Measurements from ENCODE around the gene SLC14A1.
"Not testable (repeated sequence)": the region's sequence is repeated elsewhere in the genome, so short reads cannot be mapped to it uniquely, and the experiment has no call there.

The SLC14A1 gene

DNA sequence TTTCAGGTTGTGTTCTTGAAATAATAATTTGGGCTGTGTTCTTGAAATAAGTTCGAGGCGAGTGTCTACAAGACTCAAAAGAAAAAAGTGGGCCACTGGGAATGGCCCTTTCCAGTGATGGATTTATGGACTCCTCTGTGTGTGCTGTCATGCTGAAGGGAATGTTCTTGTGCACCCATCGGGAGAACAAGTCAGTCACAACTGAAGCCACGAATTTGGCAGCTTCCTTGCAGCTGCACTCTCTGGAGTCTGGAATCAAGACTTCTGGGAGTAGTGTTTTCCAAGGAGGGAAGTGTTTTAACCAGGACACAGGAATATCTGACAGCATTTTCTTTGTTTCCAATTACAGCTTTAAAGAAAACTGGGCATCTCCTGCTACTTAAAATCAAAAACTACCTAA lies 620 bp downstream of the SLC14A1 start:
- DNase-seq = no peak

DNA sequence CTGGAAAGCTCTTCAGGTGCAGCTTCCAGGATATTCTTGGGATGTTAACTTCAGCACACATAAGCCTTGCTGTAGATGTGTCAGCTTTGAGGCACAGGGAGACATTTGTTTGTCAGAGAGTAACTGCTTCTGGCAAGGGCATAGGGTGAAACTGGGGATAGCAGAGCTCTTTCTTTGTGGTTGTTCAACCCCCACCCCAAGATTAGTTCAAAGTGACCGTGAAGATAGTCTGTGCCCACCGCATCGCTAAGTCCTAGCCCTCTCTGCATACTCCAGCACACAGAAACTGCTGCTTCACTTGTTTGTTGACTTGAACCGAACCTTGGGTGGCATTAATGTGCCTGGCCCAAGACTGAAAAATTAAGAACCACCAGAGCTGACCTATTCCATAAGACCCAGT lies 1.4 kb downstream of the SLC14A1 start:
- no peak for DNase-seq

DNA sequence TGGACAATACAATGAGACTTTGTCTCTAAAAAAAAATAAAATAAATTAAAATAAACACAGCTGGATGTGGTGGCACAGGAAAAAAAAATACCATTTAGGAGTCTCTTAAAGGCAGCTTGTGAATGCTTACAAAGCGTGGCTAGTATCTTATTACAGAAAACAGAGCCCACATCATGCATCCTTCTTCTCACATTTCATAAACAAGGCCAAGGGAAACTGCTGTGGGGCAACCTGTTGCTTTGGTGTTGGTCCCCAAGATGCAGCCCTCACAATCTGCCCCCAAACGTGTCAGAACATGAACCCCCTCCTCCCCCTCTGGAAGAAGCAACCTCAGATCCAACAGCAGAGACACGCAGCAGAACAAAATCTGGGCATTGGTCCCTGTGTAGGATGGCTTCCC lies 2.6 kb downstream of the SLC14A1 start:
- DNase-seq = no peak

DNA sequence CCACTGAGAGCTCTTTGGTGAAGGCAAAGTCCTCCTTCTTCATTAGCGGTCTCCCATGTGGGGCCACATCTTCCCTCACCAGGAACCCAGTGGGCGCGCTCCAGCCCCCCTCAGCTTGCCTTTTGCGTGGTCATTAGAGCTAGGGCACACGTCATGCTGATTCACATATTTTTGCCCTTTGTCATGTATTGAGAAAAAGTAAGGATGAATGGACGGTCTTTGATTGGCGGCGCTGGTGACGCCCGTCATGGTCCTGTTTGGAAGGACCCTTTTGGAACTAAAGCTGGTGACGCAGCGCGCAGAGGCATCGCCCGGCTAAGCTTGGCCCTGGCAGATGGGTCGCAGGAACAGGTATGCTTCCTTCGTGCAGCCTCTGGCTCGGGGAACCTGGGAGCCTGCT lies 3.1 kb downstream of the SLC14A1 start:
- no peak for DNase-seq

DNA sequence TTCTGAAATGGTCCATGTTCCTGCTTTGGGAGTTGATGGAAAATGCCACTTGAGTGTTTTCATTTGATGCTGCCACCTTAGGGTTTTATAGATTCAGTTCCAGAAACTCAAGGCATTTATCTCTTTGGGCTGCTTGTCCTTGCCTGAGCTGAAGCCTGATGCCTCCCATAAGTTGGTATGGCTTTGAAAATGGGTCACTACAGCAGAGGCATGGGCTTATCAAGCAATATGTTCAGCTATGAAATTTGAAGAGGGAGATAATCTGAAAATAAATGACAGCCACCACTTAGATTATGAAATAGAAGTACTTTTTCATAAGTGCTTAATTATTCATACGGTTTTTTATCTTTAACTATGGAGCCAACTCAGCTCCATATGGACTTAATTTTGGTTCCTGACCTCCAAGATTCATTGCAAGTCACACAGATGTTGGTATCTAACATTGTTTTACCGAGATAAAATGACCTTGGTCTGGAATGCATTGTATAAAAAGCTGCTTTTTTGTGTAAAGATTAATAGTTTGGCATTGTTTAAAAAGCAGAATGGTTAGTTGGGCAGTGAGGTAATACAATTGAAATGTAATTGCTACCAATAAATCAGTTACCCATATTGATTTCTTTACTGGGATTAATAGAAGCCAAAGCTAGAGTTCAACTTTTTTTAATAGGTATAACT lies 4.5 kb downstream of the SLC14A1 start:
- DNase-seq = no peak

DNA sequence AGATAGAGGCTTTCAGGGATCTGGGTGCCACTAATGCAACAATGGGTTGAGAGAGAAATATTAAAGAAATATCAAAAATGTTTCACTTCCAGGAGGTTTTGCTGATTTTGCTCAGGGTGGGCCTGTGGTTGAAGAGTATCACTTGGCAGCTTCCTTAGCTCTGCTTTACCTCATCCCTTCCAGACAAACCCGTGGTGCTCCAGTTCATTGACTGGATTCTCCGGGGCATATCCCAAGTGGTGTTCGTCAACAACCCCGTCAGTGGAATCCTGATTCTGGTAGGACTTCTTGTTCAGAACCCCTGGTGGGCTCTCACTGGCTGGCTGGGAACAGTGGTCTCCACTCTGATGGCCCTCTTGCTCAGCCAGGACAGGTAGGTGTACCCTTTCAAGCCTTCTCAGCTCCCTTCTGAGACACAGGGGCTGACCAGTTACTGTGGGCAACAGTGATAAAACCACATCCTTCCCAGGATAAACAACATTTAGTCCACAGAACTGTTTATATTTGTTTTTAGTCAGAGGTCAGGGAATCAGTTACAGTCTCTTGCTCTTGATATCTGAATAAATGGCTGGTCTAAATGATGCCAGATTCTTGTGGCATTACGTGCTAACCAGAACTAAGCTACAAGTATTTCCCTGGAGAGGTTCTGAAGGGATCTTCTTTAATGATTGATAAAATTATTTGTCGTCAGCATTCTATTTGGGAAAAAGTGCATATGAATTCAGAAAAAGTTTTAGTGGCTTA lies 7.0 kb downstream of the SLC14A1 start:
- DNase-seq = no peak

DNA sequence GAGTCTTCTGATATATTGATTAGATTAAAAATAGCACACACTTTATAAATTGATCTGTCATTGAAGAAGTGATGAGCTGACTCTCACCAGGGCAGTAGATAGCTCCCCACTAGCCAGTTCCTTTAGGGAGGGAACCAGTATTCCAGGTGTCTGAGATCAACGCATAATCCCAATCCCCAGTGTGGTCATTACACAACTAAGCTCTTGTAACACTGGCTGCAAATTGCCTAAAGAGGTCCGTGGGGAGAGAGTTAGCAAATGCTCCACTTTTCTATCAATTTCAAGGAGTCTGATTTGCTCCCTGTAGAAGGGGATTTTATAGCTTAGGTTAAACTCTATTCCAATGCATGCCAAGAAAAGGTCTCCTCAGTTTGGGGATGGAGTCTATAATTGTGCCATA lies 7.7 kb downstream of the SLC14A1 start:
- DNase-seq = no peak

DNA sequence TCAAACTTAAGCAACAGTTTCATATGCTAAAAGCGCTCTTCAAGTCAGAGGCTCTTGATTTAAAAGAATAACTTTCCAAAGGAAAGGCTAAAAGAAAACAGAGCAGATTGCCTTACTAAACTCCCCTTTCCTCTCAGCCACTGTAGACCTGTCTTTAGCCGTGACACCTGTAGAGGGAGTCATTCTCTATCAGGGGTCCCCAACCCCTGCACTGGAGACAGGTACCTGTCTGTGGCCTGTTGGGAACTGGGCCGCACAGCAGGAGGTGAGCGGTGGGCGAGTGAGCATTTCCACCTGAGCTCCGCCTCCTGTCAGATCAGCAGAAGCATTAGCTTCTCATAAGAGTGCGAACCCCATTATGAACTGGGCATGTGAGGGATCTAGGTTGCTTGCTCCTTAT lies 9.6 kb downstream of the SLC14A1 start:
- no peak for DNase-seq

DNA sequence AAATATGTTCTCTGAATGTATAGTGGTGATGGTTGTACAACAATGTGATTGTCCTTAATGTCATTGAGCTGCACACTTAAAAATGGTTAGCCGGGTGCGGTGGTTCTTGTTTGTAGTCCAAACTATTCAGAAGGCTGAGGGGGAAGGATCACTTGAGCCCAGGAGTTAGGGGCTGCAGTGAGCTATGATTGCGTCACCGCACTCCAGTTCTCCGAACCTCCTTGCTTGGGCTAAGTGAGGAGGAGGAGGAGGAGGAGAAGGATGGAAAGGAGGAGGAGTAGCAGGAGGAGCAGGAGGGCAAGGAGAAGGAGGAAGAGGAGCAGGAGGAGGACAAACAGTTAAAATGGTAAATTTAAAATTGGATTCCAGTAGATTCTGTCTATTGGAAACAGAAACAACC lies 10.5 kb downstream of the SLC14A1 start:
- DNase-seq = no peak

DNA sequence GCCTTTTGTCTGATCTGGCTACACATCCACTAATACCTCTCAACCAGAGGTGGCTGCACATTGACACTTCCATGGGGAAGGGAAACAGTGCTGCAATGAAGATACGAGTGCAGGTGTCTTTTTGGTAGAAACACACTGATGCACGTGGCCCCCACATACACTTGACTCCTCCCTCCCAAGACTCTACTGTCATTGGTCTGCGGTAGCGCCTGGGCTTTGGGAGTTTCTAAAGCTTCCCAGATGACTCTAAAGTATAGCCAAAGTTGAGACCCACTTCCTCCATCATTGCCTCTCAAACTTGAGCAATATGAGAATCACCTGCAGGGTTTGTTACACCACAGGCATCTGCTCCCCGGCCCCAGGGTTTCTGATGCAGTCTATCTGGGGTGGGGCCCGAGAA lies 11.0 kb downstream of the SLC14A1 start:
- no peak for DNase-seq

DNA sequence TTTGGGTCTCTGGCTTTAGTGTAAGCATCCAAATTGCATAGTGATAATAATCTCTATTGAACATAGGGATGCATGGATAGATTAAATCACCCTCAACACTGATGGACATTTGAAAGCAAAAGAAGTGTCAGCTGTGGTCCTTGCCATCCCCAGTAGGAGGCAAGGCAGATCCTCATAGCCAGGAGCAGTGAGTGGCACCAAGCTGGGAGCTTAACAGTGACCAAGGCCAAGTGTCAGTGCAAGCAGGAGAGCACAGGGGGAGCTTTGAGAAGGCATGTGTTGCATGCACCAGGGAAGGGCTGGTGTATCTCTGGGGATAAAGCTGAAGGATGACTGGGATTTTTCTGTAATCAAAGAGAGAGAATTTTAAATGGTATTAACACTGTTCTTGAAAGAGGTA lies 14.7 kb downstream of the SLC14A1 start:
- DNase-seq = no peak

DNA sequence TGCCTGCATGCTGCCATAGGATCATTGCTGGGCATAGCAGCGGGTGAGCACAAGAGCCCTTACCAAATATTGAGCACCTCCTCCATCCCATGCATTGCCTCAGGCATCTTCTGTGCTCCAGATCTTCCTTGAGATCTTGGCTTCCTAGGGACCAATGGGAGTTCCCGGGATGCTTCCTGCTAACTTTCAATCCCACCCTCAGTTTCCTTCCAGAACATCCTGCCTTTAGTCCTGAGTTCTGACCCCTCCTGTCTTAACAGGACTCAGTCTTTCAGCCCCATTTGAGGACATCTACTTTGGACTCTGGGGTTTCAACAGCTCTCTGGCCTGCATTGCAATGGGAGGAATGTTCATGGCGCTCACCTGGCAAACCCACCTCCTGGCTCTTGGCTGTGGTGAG lies 15.3 kb downstream of the SLC14A1 start:
- DNase-seq = no peak

DNA sequence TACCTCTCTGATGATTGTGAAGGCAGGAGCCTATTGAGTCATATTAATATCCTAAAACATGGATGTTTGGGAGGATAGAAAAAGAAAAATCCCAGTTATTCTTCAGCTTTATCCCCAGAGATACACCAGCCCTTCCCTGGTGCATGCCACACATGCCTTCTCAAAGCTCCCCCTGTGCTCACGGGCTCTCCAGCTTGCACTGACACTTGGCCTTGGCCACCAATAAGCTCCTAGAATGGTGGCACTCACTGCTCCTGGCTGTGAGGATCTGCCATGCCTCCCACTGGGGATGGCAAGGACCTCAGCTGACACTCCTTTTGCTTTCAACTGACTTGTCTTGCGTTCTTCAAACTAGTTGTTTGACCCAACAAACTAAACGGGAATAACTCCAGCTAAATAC lies 15.9 kb downstream of the SLC14A1 start:
- no peak for DNase-seq

DNA sequence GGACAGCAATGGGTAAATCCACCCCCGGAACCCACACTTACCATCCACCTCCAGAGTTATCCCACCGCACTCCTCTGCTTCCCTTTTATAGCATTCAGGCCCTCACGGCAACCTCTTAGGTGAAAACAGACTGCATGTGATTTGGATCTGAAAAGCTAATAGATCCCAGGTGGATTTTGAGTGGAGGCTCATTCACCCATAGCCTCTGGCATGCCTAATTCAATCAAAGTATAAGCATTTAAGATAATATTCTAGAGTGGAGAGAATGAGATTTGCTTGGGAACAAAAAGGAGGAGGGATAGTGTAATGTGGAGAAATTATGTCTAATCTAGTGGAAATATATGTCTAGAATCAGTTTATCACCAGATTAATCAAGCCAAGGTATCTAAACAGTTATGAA lies 17.1 kb downstream of the SLC14A1 start:
- no peak for DNase-seq

DNA sequence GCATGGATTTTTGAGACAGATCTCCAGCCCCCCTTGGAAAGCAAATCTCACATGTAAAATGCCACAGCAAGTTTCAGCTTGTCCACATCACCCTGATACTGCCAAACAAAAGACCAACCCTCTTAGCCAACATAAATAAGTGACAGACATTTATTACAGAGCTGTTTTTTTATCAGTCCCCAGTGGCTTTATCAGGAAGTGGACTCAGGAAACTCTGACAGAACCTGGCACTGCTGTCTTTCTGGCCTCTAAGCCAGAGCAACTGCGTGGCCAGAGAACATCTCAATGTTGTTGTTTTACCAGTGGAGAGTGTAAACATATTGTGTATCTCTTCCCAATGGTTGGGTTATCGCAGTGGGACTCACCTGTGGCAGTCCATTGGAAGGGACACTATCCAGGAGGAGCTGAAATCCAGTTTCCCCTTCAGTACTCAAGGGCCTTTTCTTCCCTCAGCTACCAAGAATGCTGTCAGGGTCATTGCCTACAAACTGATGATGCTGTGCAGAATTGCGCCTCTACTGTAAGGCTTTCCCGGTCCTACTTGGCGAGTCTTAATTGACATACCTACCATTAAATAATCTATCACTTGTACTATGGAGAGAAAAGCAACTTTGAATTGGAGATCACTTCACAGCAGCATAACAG lies 22.0 kb downstream of the SLC14A1 start:
- no peak for DNase-seq

DNA sequence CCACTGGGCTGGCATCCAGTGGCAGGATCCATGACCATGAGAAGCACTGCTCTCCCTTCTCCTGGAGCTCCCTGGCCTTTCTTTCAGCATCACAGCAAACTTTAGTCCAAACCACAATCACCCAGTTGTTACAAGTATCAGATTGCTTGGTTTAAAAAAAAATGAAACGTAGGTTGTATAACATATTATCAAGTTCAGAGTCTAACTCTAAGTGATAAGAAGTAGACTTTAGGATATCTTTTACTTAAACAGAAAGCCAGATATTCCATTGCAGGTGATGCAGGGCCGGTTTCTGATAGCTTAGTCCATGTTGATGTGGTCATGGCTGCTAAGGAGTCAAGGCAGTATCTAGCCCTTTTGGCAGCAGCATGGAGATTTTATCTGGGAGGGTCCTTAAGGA lies 24.5 kb downstream of the SLC14A1 start:
- no peak for DNase-seq

DNA sequence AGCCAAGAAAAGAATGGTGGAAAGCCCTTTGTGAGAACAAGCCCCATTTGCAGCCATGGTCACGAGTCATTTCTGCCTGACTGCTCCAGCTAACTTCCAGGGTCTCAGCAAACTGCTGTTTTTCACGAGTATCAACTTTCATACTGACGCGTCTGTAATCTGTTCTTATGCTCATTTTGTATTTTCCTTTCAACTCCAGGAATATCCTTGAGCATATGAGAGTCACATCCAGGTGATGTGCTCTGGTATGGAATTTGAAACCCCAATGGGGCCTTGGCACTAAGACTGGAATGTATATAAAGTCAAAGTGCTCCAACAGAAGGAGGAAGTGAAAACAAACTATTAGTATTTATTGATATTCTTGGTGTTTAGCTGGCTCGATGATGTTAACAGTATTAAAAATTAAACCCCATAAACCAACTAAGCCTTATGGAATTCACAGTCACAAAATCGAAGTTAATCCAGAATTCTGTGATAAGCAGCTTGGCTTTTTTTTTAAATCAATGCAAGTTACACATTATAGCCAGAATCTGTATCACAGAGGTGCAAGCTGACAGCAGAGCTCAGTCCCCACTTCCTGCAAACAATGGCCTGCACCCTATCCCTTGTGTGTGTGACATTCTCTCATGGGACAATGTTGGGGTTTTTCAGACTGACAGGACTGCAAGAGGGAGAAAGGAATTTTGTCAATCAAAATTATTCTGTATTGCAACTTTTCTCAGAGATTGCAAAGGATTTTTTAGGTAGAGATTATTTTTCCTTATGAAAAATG lies 26.1 kb downstream of the SLC14A1 start:
- DNase-seq = no peak

DNA sequence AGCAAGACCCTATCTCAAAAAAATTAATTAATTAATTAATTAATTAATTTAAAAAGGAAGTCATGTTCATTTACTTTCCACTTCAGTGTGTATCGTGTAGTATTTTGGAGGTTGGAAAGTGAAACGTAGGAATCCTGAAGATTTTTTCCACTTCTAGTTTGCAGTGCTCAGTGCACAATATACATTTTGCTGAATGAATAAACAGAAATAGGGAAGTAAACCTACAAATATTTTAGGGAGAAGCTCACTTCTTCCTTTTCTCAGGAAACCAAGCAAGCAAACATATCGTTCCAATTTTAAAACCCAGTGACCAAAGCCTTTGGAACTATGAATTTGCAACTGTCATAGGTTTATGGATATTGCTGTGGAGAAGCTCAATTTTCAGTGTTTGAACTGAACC lies 27.8 kb downstream of the SLC14A1 start:
- no peak for DNase-seq

DNA sequence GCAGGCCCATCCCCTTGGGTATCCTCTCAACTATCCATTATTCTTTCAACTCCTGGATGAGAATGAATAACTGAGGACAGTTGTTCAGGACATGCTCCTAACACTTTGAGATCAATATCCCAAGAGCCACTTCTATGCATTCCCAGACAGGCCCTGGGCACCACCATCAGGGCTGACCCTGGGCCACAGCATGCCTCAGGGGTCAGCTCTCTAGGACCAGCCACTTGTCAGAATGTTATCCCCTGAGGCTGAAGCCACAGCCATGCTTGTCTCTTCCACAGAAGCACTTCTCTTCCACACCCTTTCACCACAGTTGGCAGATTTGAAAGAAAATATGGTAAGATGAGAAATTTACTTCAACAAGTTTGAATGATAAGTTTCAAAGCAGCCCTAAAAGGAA lies 28.7 kb downstream of the SLC14A1 start:
- no peak for DNase-seq

DNA sequence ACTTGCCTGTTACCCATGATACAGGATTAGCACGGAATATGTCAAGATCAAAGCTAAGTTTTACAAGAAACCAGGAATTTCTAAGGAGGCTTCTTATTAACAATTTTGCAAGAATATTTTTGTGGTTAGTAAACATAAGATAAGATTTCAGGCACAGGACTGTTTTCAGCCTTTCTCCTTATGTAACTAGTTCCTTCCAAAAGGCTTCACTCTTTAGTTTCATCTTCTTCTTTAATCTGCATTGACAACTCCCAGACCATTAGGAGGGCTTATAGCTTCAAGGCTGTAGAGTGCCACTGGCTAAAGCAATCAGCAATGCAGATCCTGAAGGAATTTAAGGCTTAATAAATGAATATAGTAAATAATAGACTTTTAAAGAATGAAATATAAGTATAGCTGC lies 29.3 kb downstream of the SLC14A1 start:
- no peak for DNase-seq

DNA sequence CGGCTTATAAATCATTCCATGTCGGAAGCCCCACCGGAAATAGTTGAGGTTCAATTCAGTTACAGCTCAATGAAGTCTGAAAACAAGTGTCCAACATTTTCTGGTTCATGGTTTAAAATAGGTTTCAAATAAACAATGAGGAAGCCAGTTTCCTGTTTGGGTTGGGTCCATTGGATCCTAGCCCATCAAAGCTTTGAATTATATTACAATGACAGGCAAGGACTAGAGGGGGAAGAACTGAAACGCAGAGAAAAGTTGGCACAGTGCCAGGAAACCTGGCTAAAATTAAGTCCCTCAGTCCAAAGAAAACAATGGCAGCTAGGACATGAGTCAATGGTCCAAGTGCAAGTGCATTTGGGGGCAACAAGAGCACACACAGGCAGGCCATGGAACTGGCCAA lies 32.0 kb downstream of the SLC14A1 start:
- DNase-seq = no peak

DNA sequence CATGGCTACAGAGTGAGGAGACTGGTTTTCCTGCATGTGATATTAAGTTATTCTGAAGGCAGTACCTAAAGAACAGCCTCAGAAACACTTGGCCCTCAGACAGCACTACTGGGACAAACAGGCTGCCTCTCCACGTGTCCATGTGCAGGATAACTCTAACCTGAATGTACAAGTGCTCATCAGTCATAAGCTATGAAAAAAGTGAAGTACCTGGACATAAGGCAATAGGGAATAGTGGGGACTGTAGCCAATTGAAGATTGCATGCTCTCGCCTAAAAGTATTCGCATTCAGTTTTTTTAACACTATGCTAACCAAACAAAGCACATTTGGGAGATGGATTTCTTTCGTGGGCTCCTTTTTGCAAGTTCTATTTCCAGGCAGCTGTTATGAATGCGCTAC lies 33.0 kb downstream of the SLC14A1 start:
- no peak for DNase-seq

DNA sequence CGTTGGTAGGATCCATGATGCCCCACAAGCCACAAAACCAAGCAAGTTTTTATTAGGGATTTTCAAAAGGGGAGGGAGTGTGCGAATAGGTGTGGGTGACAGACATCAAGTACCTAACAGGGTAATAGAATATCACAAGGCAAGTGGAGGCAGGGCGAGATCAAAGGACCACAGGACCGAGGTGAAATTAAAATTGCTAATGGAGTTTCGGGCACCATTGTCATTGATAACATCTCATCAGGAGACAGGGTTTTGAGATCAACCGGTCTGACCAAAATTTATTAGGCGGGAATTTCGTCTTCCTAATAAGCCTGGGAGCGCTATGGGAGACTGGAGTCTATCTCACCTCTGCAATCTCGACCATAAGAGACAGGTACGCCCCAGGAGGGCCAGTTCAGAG lies 33.7 kb downstream of the SLC14A1 start:
- not testable (repeated sequence) for DNase-seq
